SHP77 (cell line): ENCODE results near the gene RARS1.

Source experiments
- DNase-seq, 2 experiments: peaks; one replicate each; lab custom pipeline; 2025; lab: John Stamatoyannopoulos, UW

The RARS1 gene

DNA sequence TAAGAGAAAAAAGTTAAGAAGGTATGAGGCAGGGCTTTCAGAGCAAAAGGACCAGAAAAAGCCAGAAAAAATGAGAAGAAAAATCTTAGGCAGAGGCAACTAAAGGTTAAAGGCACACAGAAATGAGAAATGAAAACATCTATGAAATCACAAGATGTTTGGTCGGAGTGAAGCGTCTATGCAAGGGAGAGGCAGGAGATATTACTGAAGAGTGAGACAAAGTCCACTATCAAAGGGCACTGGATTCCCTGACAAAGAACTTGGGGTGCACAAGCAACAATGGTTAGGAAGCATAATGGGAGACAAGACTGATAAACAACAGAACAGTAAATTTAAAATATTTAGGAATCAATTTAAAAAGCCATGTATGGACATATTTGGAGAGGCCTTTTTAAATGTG lies 76.0 kb downstream of the RARS1 start:
- no peak for DNase-seq

DNA sequence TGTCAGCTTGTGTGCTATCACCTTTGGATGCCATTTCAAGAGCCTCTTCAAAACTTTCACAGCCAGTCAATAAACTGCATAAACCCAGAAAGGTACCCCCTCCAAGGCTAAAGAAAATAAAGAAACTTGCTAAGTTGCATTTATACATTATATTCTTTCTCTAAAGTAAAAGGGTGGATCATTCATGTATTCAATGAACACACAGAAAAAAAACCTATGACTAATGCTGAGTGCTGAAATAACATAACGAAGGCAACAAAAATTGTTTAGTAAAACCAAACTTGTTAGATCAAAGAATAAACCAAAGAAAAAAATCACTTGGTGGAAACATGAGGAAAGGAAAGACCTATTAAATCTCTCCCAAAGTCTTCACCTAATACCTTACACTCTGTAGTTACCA lies 77.7 kb downstream of the RARS1 start:
- no peak for DNase-seq

DNA sequence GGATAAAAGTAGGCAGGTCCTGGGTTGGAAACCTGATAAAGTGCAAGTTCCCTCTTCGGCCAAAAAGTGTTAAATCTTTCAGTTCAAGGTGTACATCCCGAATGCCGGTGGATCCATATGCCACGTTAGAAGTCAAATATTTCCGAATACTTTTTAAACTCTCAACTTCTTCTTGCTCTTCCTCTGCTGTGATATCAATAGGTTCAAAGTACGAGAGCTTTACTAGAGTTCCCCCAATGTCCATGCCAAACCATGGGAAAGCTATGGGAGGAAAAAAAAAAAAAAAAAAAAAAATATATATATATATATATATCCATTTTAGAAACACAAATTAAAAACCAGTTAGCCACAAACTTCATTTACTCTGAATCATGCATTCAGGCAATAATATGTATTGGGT lies 82.5 kb downstream of the RARS1 start:
- DNase-seq, result no peak
